IMR-90 (cell line): Measurements from ENCODE around the gene KAT2A. TPM values are rescaled to one million over a fixed set of nuclear protein-coding genes. Genes with fewer than 3 reads are reported as not detected.
A peak's percentile ranks its signal among the peaks of the same experiment; 100 is the strongest.

Source experiments
- ATAC-seq: fragments of 200-7000 bp; cut with Tn5 transposase; 2 replicates; pipeline ENCODE4 v1.9.1; 2020; ENCODE audit warnings: low read depth, mild to moderate bottlenecking, moderate library complexity
- BruUV-seq: library from RNA; stranded (reverse); fragments of 400-500 nt; replicated peaks from 2 replicates; lab custom pipeline; 2021; lab: Mats Ljungman, UMichigan
- CTCF ChIA-PET: fragments of 300-600 bp; formaldehyde crosslinking; extraction: SDS; loops from one replicate; lab custom pipeline; 2021; ENCODE audit warnings: antibody characterized with exemption; lab: Yijun Ruan, JAX
- POLR2A ChIA-PET: fragments of 300-600 bp; sonication (Branson Sonifier 250); formaldehyde crosslinking; loops from one replicate; lab custom pipeline; 2022; ENCODE audit warnings: antibody characterized with exemption; ENCODE audit not compliant: unreplicated experiment; lab: Charles Lee
- DNase-seq: peaks from one replicate; pipeline ENCODE4 v3.0.0; 2013
- H2AFZ ChIP-seq: replicated peaks from 2 replicates; pipeline ENCODE3; 2013; ENCODE audit warnings: low read length, mild to moderate bottlenecking; ENCODE audit not compliant: poor library complexity
- H2AK5ac ChIP-seq: 2 replicates; pipeline ENCODE4 v1.6.1; 2013; ENCODE audit warnings: low read depth, low read length, inconsistent platforms
- H2AK9ac ChIP-seq: replicated peaks from 2 replicates; pipeline ENCODE3; 2013; ENCODE audit warnings: mild to moderate bottlenecking, low read depth, low read length, moderate library complexity; ENCODE audit not compliant: poor library complexity
- H2BK120ac ChIP-seq: 2 replicates; pipeline ENCODE4 v1.6.1; 2013; ENCODE audit warnings: low read depth, low read length, inconsistent platforms
- H2BK15ac ChIP-seq: 3 replicates; pipeline ENCODE4 v1.6.1; 2013; ENCODE audit warnings: low read depth, low read length, inconsistent platforms
- H2BK20ac ChIP-seq: 2 replicates; pipeline ENCODE4 v1.6.1; 2013; ENCODE audit warnings: low read depth, mild to moderate bottlenecking, inconsistent platforms, low read length, moderate library complexity
- H2BK5ac ChIP-seq: 2 replicates; pipeline ENCODE4 v1.6.1; 2013; ENCODE audit warnings: mild to moderate bottlenecking, low read depth, low read length, inconsistent platforms; ENCODE audit not compliant: poor library complexity, severe bottlenecking
- H3K14ac ChIP-seq: replicated peaks from 2 replicates; pipeline ENCODE4 v1.6.1; 2013; ENCODE audit warnings: low read depth, low read length, inconsistent platforms
- H3K18ac ChIP-seq: 2 replicates; pipeline ENCODE4 v1.6.1; 2013; ENCODE audit warnings: low read depth, low read length, control low read depth
- H3K23ac ChIP-seq: 2 replicates; pipeline ENCODE4 v1.6.1; 2013; ENCODE audit warnings: low read depth, low read length, inconsistent platforms
- H3K27ac ChIP-seq: 2 replicates; pipeline ENCODE4 v1.5.1; 2013; ENCODE audit warnings: mild to moderate bottlenecking, control low read depth, low read length; ENCODE audit not compliant: insufficient read depth
- H3K27me3 ChIP-seq: 2 replicates; pipeline ENCODE4 v1.6.1; 2013; ENCODE audit warnings: low read length; ENCODE audit not compliant: control insufficient read depth, insufficient read depth
- H3K36me3 ChIP-seq: 2 replicates; pipeline ENCODE4 v1.6.1; 2013; ENCODE audit warnings: low read length, mixed read lengths; ENCODE audit not compliant: control insufficient read depth, insufficient read depth
- H3K4ac ChIP-seq: 2 replicates; pipeline ENCODE4 v1.6.1; 2013; ENCODE audit warnings: low read depth, low read length, inconsistent platforms
- H3K4me1 ChIP-seq: 2 replicates; pipeline ENCODE4 v1.6.1; 2013; ENCODE audit warnings: low read length, mixed read lengths; ENCODE audit not compliant: control insufficient read depth, insufficient read depth
- H3K4me2 ChIP-seq: 2 replicates; pipeline ENCODE4 v1.6.1; 2013; ENCODE audit warnings: low read depth, mild to moderate bottlenecking, control low read depth, low read length, moderate library complexity
- H3K4me3 ChIP-seq: 2 replicates; pipeline ENCODE4 v1.5.1; 2013; ENCODE audit warnings: low read depth, mild to moderate bottlenecking, control low read depth, low read length, moderate library complexity; ENCODE audit not compliant: insufficient read depth
- H3K56ac ChIP-seq: 2 replicates; pipeline ENCODE4 v1.6.1; 2013; ENCODE audit warnings: low read length, inconsistent platforms; ENCODE audit not compliant: insufficient read depth; ENCODE audit errors: extremely low read depth
- H3K79me1 ChIP-seq, 2 experiments: 2 replicates each; pipeline ENCODE4 v1.6.1; 2013; ENCODE audit warnings: low read length in 2 of 2, inconsistent platforms in 1 of 2, low read depth in 1 of 2
- H3K9ac ChIP-seq: 2 replicates; pipeline ENCODE4 v1.6.1; 2013; ENCODE audit warnings: low read depth, low read length, control low read depth
- H3K9me1 ChIP-seq: 2 replicates; pipeline ENCODE4 v1.6.1; 2013; ENCODE audit warnings: low read length, inconsistent platforms; ENCODE audit not compliant: insufficient read depth
- H3K9me3 ChIP-seq: 2 replicates; pipeline ENCODE4 v1.6.1; 2013; ENCODE audit warnings: low read length; ENCODE audit not compliant: control insufficient read depth, insufficient read depth
- H4K20me1 ChIP-seq: 2 replicates; pipeline ENCODE4 v1.6.1; 2013; ENCODE audit warnings: low read length, inconsistent platforms; ENCODE audit not compliant: insufficient read depth
- H4K5ac ChIP-seq: 2 replicates; pipeline ENCODE4 v1.6.1; 2013; ENCODE audit warnings: mild to moderate bottlenecking, low read depth, low read length, control low read depth
- H4K8ac ChIP-seq, 2 experiments: 2 replicates each; pipeline ENCODE4 v1.6.1; 2013; ENCODE audit warnings: low read depth in 2 of 2, low read length in 2 of 2, control low read depth in 1 of 2, inconsistent platforms in 1 of 2
- H4K91ac ChIP-seq: 2 replicates; pipeline ENCODE4 v1.6.1; 2013; ENCODE audit warnings: low read depth, low read length, inconsistent platforms; ENCODE audit not compliant: insufficient read depth
- CEBPB ChIP-seq: IDR thresholded peaks from 2 replicates; pipeline ENCODE4 v1.6.1; 2012; ENCODE audit warnings: low read depth, low read length, improper control_type of control experiment
- MAZ ChIP-seq: IDR thresholded peaks from 2 replicates; pipeline ENCODE4 v1.6.1; 2012; ENCODE audit warnings: low read depth, mild to moderate bottlenecking, low read length, improper control_type of control experiment, moderate library complexity, borderline replicate concordance
- NFE2L2 ChIP-seq: fragments of 150-350 bp; IDR thresholded peaks from 2 replicates; pipeline ENCODE4 v1.6.1; 2016; ENCODE audit warnings: low read depth, mild to moderate bottlenecking, low read length
- WGBS, 2 experiments: methylation state at CpG; one replicate each; pipeline versions ENCODE4 v1.1.5 to v1.1.7; 2013; ENCODE audit warnings: missing lambda C conversion rate in 2 of 2; ENCODE audit not compliant: insufficient read length in 1 of 2; ENCODE audit errors: extremely low coverage in 2 of 2; 5-methylcytosine and 5-hydroxymethylcytosine counted together
- dilution Hi-C: fragments of 300-500 bp; cut with HindIII; formaldehyde crosslinking; loops from one replicate; pipeline ENCODE4 v1.14.3; 2018; ENCODE audit warnings: low sequenced_read_pairs; ENCODE audit not compliant: unreplicated experiment
- in situ Hi-C: fragments of 300-500 bp; cut with MboI; formaldehyde crosslinking; loops from 3 replicates; pipeline ENCODE4 v1.14.3; 2019; ENCODE audit warnings: low sequenced_read_pairs, inconsistent platforms, mixed read lengths
- intact Hi-C: fragments of 100-400 bp; cut with micrococcal nuclease; formaldehyde crosslinking; loops from 2 replicates; pipeline ENCODE4 v1.10.0; 2022
- polyA plus RNA-seq, 3 experiments: library from polyadenylated mRNA; depleted of rRNA; stranded (reverse); fragments of >200 nt; gene quantifications; 2 replicates each; pipeline ENCODE4 v1.2.3, GENCODE V29; 2012; ENCODE audit warnings: low replicate concordance in 1 of 3
- total RNA-seq: library from RNA; depleted of rRNA; stranded (reverse); fragments of >200 nt; gene quantifications from 2 replicates; pipeline ENCODE4 v1.2.3, GENCODE V29; 2012

KAT2A gene
- total and polyA plus RNA-seq, 2 of the 4 experiments (the other 2 are of a cell fraction) = 6.3 to 28.2 TPM

- Histone ChIP-seq H2BK120ac (peak overlapping the region; percentile 50), H3K18ac (peak overlapping the region; percentile 32; the same call in 1 of the 2 replicates), H2BK20ac (no peak overlapping the region), H3K14ac (peak overlapping the region; percentile 32), H3K27ac (peak overlapping the region; percentile 72), H3K9ac (0 out of 2 replicates have a peak overlapping the region, but pooled peaks have one; percentile 5), H3K4me3 (no peak overlapping the region), H3K79me1 (peaks cover 37 to 93% of the 10 kb centered on the region in 2 experiments), H4K8ac (peak overlapping the region; percentile 41 to 89; a peak in 3 of 4 replicates), H2AK9ac (no peak overlapping the region), H3K27me3 (no peaks in the 10 kb centered on the region), H3K23ac (peak overlapping the region; percentile 50; the same call in 1 of the 2 replicates), H3K36me3 (peaks cover 6% of the 10 kb centered on the region), H2AFZ (no peak overlapping the region), H3K9me1 (peaks cover 63% of the 10 kb centered on the region), H2AK5ac (peak overlapping the region; percentile 78; the same call in 1 of the 2 replicates), H3K4ac (peak overlapping the region; percentile 89), H3K4me1 (peaks cover 36% of the 10 kb centered on the region), H3K56ac (no peak overlapping the region), H4K20me1 (peaks cover 82% of the 10 kb centered on the region), H3K9me3 (no peaks in the 10 kb centered on the region), H2BK5ac (peak overlapping the region; percentile 85), H4K5ac (peak overlapping the region; percentile 58; the same call in 1 of the 2 replicates), H4K91ac (peak overlapping the region; percentile 42; the same call in 1 of the 2 replicates), H2BK15ac (no peak overlapping the region; the same call in 2 of the 3 replicates), H3K4me2 (peak overlapping the region; percentile 47; the same call in 1 of the 2 replicates)
- intact Hi-C loops = loop anchor here (10.0 kb wide), 1 partner anchor 390 kb away; no protein-coding TSS in a partner anchor
- CTCF ChIA-PET = interaction anchor here (0.7 kb wide), 1 partner anchor 59 kb away, joined by 6 read pairs; the partner anchor contains the start of gene GHDC
- dilution Hi-C loops = no loop called here
- POLR2A ChIA-PET = no interaction called here
- DNase-seq (no peak), ATAC-seq (no peak)
- TF ChIP-seq MAZ = no peak
- no peak for TF ChIP-seq NFE2L2
- TF ChIP-seq CEBPB = peak; percentile 40; the same call in 1 of the 2 replicates
- in situ Hi-C loops = no loop called here
- BruUV-seq = no TSS peak
- WGBS, 2 experiments = no CpG with 5 or more reads among the region's 6 CpGs
Measured at GRCh38 chr17:42135151-42135550, 14.0 kb upstream of the KAT2A start.
